ENCODE results near the gene PDXP.
A peak's percentile ranks its signal among the peaks of the same experiment; 100 is the strongest.

Gene PDXP

GRCh38 chr22:37629928-37630327 lies 28.6 kb upstream of the PDXP start:
- DNase-seq, result no peak

- DNase-seq, result no peak
Observed at GRCh38 chr22:37630839-37631435, 27.6 kb upstream of the PDXP start.

GRCh38 chr22:37631448-37632173 lies 26.9 kb upstream of the PDXP start:
- no peak for DNase-seq

GRCh38 chr22:37632174-37633088 lies 26.1 kb upstream of the PDXP start:
- DNase-seq, result peak; percentile 50 to 61

- peak; percentile 71 to 75 for DNase-seq
Observed at GRCh38 chr22:37633089-37633624, 25.4 kb upstream of the PDXP start.

GRCh38 chr22:37633625-37634416 lies 24.7 kb upstream of the PDXP start:
- DNase-seq, result peak; percentile 75 to 83

GRCh38 chr22:37634417-37634924 lies 24.1 kb upstream of the PDXP start:
- peak; percentile 49 to 50 for DNase-seq

GRCh38 chr22:37635157-37635556 lies 23.4 kb upstream of the PDXP start:
- DNase-seq, result no peak

- DNase-seq, result no peak
Observed at GRCh38 chr22:37636186-37636948, 22.2 kb upstream of the PDXP start.

- DNase-seq, result no peak
Observed at GRCh38 chr22:37636949-37637273, 21.6 kb upstream of the PDXP start.

GRCh38 chr22:37638391-37639069 lies 20.0 kb upstream of the PDXP start:
- DNase-seq, result peak in 1 of 2 experiments; percentile 53

- peak; percentile 75 to 78 for DNase-seq
Observed at GRCh38 chr22:37639070-37639760, 19.3 kb upstream of the PDXP start, which contains the start of gene SH3BP1. TSS of gene SH3BP1 (plus strand) at chr22:37639669. CDS start at chr22:37639788, 119 bp downstream.

GRCh38 chr22:37639771-37640590 lies 18.5 kb upstream of the PDXP start:
- peak; percentile 52 to 59 for DNase-seq

- no peak for DNase-seq
Observed at GRCh38 chr22:37640591-37641560, 17.6 kb upstream of the PDXP start.

- DNase-seq, result no peak
Observed at GRCh38 chr22:37641561-37641949, 17.0 kb upstream of the PDXP start.

- peak; percentile 94 to 96 for DNase-seq
Observed at GRCh38 chr22:37643225-37643847, 15.2 kb upstream of the PDXP start.

GRCh38 chr22:37647317-37647716 lies 11.2 kb upstream of the PDXP start:
- DNase-seq, result no peak

- DNase-seq, result no peak
Observed at GRCh38 chr22:37647928-37648327, 10.6 kb upstream of the PDXP start.
